Astrocyte (in vitro differentiated cells and primary cell): Measurements from ENCODE around the gene TRIM7. TPM values are rescaled to one million over a fixed set of nuclear protein-coding genes. Genes with fewer than 3 reads are reported as not detected.

ENCODE experiments used
- DNase-seq: peaks from one replicate; pipeline ENCODE4 v3.0.0-alpha.2; 2010; ENCODE audit warnings: low read depth
- FAIRE-seq: peaks from 2 replicates; lab custom pipeline; 2011; peaks lifted over from hg19 to GRCh38; lab: Jason Lieb, UNC
- H2AFZ ChIP-seq: 2 replicates; pipeline ENCODE4 v1.6.0; 2012; ENCODE audit warnings: low read depth, low read length, inconsistent platforms
- H3K27ac ChIP-seq: 2 replicates; pipeline ENCODE4 v1.5.1; 2011; ENCODE audit warnings: low read depth, low read length, inconsistent platforms
- H3K27me3 ChIP-seq: 2 replicates; pipeline ENCODE4 v1.6.0; 2011; ENCODE audit warnings: low read length, inconsistent platforms; ENCODE audit not compliant: insufficient read depth
- H3K36me3 ChIP-seq: 2 replicates; pipeline ENCODE4 v1.5.1; 2011; ENCODE audit warnings: low read length, inconsistent platforms; ENCODE audit not compliant: insufficient read depth
- H3K4me1 ChIP-seq: 2 replicates; pipeline ENCODE4 v1.5.1; 2011; ENCODE audit warnings: low read length, inconsistent platforms; ENCODE audit not compliant: insufficient read depth
- H3K4me2 ChIP-seq: 2 replicates; pipeline ENCODE4 v1.6.0; 2012; ENCODE audit warnings: low read length, inconsistent platforms
- H3K4me3 ChIP-seq: 2 replicates; pipeline ENCODE4 v1.5.1; 2011; ENCODE audit warnings: low read depth, mild to moderate bottlenecking, low read length, inconsistent platforms; ENCODE audit not compliant: insufficient read depth
- H3K79me2 ChIP-seq: 2 replicates; pipeline ENCODE4 v1.6.0; 2012; ENCODE audit warnings: mild to moderate bottlenecking, low read length, inconsistent platforms; ENCODE audit not compliant: insufficient read depth
- H3K9ac ChIP-seq: 2 replicates; pipeline ENCODE4 v1.6.0; 2012; ENCODE audit warnings: mild to moderate bottlenecking, low read length, inconsistent platforms
- H3K9me3 ChIP-seq: 2 replicates; pipeline ENCODE4 v1.5.1; 2012; ENCODE audit warnings: low read depth, mild to moderate bottlenecking, low read length, inconsistent platforms; ENCODE audit not compliant: insufficient read depth
- H4K20me1 ChIP-seq: 2 replicates; pipeline ENCODE4 v1.6.0; 2012; ENCODE audit warnings: low read length, inconsistent platforms; ENCODE audit not compliant: insufficient read depth
- H3K27ac Mint-ChIP-seq: one replicate; pipeline ENCODE4 v1.8.0; 2021; ENCODE audit warnings: mild to moderate bottlenecking, mixed read lengths; ENCODE audit not compliant: unreplicated experiment
- H3K27me3 Mint-ChIP-seq: one replicate; pipeline ENCODE4 v1.8.0; 2021; ENCODE audit warnings: low read depth, mixed read lengths; ENCODE audit not compliant: unreplicated experiment
- H3K36me3 Mint-ChIP-seq: one replicate; pipeline ENCODE4 v1.8.0; 2021; ENCODE audit warnings: low read depth, mixed read lengths; ENCODE audit not compliant: unreplicated experiment
- H3K4me1 Mint-ChIP-seq: one replicate; pipeline ENCODE4 v1.8.0; 2021; ENCODE audit warnings: low read depth, mixed read lengths; ENCODE audit not compliant: unreplicated experiment
- H3K4me3 Mint-ChIP-seq: one replicate; pipeline ENCODE4 v1.8.0; 2021; ENCODE audit warnings: mild to moderate bottlenecking, moderate library complexity, mixed read lengths; ENCODE audit not compliant: unreplicated experiment
- H3K9me3 Mint-ChIP-seq: one replicate; pipeline ENCODE4 v1.8.0; 2021; ENCODE audit warnings: mild to moderate bottlenecking, mixed read lengths; ENCODE audit not compliant: unreplicated experiment
- CTCF ChIP-seq: IDR thresholded peaks from 2 replicates; pipeline ENCODE4 v1.5.1; 2011; ENCODE audit warnings: low read depth, mild to moderate bottlenecking, inconsistent platforms, low read length, moderate library complexity; ENCODE audit not compliant: insufficient read depth
- EZH2 ChIP-seq: IDR thresholded peaks from 2 replicates; pipeline ENCODE4 v1.6.1; 2012; ENCODE audit warnings: mild to moderate bottlenecking, low read length, inconsistent platforms; ENCODE audit not compliant: insufficient read depth
- total RNA-seq: library from RNA; stranded (reverse); gene quantifications from 2 replicates; pipeline ENCODE4 v1.2.1, GENCODE V29; 2021

TRIM7 gene
- total RNA-seq, 1 donor from 2014 or later: 0.27 TPM

- H3K36me3 ChIP-seq: peaks cover 31% of the 10 kb centered on the region
- H2AFZ ChIP-seq: peak within 1 kb of the TSS; percentile 99
- peaks cover 90% of the 10 kb centered on the region for H3K79me2 ChIP-seq
- H3K27ac ChIP-seq: peak within 1 kb of the TSS; percentile 93
- peaks cover 59% of the 10 kb centered on the region for H4K20me1 ChIP-seq
- H3K27me3 ChIP-seq: no peaks in the 10 kb centered on the region
- TF ChIP-seq EZH2 (no peak), CTCF (no peak)
- H3K9me3 Mint-ChIP-seq: no peaks in the 10 kb centered on the region
- DNase-seq (peak; percentile 78), FAIRE-seq (no peak)
- H3K9me3 ChIP-seq: no peaks in the 10 kb centered on the region
- peak within 1 kb of the TSS; percentile 96 for H3K9ac ChIP-seq
- H3K36me3 Mint-ChIP-seq: peaks cover 32% of the 10 kb centered on the region
- peaks cover 28% of the 10 kb centered on the region for H3K4me1 Mint-ChIP-seq
- H3K4me3 ChIP-seq: peak within 1 kb of the TSS; percentile 99
- peaks cover 35% of the 10 kb centered on the region for H3K4me1 ChIP-seq
- H3K27ac Mint-ChIP-seq: peak within 1 kb of the TSS; percentile 99
- H3K27me3 Mint-ChIP-seq: no peaks in the 10 kb centered on the region
- peak within 1 kb of the TSS; percentile 98 for H3K4me2 ChIP-seq
- H3K4me3 Mint-ChIP-seq: peak within 1 kb of the TSS; percentile 92
These were observed 38.8 kb upstream of the TRIM7 start, which contains the start of gene RACK1 for GRCh38 chr5:181243564-181244343. Gene RACK1, minus strand, starts transcription at chr5:181243906. Its CDS starts 106 bp downstream, at chr5:181243800.

- Histone ChIP-seq H3K79me2 (peaks cover 90% of the 10 kb centered on the region), H3K27me3 (no peaks in the 10 kb centered on the region), H3K4me1 (peaks cover 34% of the 10 kb centered on the region), H3K4me3 (peak overlapping the region; percentile 99), H4K20me1 (peaks cover 60% of the 10 kb centered on the region), H3K27ac (peak overlapping the region; percentile 93), H3K4me2 (peak overlapping the region; percentile 98), H2AFZ (peak overlapping the region; percentile 99), H3K9me3 (no peaks in the 10 kb centered on the region), H3K36me3 (peaks cover 38% of the 10 kb centered on the region), H3K9ac (peak overlapping the region; percentile 96)
- TF ChIP-seq EZH2: no peak
- TF ChIP-seq CTCF: no peak
- peaks cover 34% of the 10 kb centered on the region for H3K36me3 Mint-ChIP-seq
- no peaks in the 10 kb centered on the region for H3K27me3 Mint-ChIP-seq
- FAIRE-seq (no peak), DNase-seq (no peak)
- peaks cover 28% of the 10 kb centered on the region for H3K4me1 Mint-ChIP-seq
- no peaks in the 10 kb centered on the region for H3K9me3 Mint-ChIP-seq
- peak overlapping the region; percentile 92 for H3K4me3 Mint-ChIP-seq
- H3K27ac Mint-ChIP-seq: peak overlapping the region; percentile 99
These were observed 38.1 kb upstream of the TRIM7 start for GRCh38 chr5:181243018-181243563.
